Keratinocyte (primary cell): ENCODE measurements around the gene PRSS50. TPM values are rescaled to one million over a fixed set of nuclear protein-coding genes. Genes with fewer than 3 reads are reported as not detected.

Experiments
- DNase-seq: peaks from one replicate; pipeline ENCODE4 v3.0.0-alpha.2; 2011; ENCODE audit warnings: low read depth, missing footprints, low spot score
- FAIRE-seq: peaks from 2 replicates; lab custom pipeline; 2011; peaks lifted over from hg19 to GRCh38; lab: Jason Lieb, UNC
- H2AFZ ChIP-seq: 2 replicates; pipeline ENCODE4 v1.6.0; 2012; ENCODE audit warnings: low read length, control low read depth, inconsistent platforms; ENCODE audit not compliant: control insufficient read depth
- H3K27ac ChIP-seq: 2 replicates; pipeline ENCODE4 v1.5.1; 2011; ENCODE audit warnings: low read length; ENCODE audit not compliant: control insufficient read depth, insufficient read depth
- H3K27me3 ChIP-seq: 3 replicates; pipeline ENCODE4 v1.6.0; 2011; ENCODE audit warnings: low read length; ENCODE audit not compliant: control insufficient read depth, insufficient read depth; ENCODE audit errors: extremely low read depth
- H3K36me3 ChIP-seq, 2 experiments: 2 replicates in 1 of 2; 3 replicates in 1 of 2; pipeline ENCODE4 v1.5.1; 2011; ENCODE audit warnings: low read length in 2 of 2, mild to moderate bottlenecking in 1 of 2; ENCODE audit not compliant: control insufficient read depth in 2 of 2, insufficient read depth in 2 of 2; ENCODE audit errors: extremely low read depth in 1 of 2
- H3K4me1 ChIP-seq: 3 replicates; pipeline ENCODE4 v1.5.1; 2011; ENCODE audit warnings: low read length; ENCODE audit not compliant: control insufficient read depth, insufficient read depth; ENCODE audit errors: extremely low read depth
- H3K4me2 ChIP-seq: 3 replicates; pipeline ENCODE4 v1.6.0; 2011; ENCODE audit warnings: low read depth, low read length; ENCODE audit not compliant: control insufficient read depth, insufficient read depth; ENCODE audit errors: extremely low read depth
- H3K4me3 ChIP-seq, 3 experiments: fragments of 200-600 bp in 1 of 3; sonication (generic) in 1 of 3; 2 replicates in 2 of 3; 3 replicates in 1 of 3; pipeline ENCODE4 v1.5.1; 2011 to 2016; ENCODE audit warnings: low read length in 3 of 3, mild to moderate bottlenecking in 3 of 3, control low read depth in 2 of 3, inconsistent platforms in 1 of 3, low read depth in 1 of 3, mixed read lengths in 1 of 3, mixed run types in 1 of 3, moderate library complexity in 1 of 3; ENCODE audit not compliant: control insufficient read depth in 2 of 3, insufficient read depth in 2 of 3; ENCODE audit errors: extremely low read depth in 1 of 3
- H3K79me2 ChIP-seq: 2 replicates; pipeline ENCODE4 v1.6.0; 2012; ENCODE audit warnings: low read length; ENCODE audit not compliant: control insufficient read depth, insufficient read depth
- H3K9ac ChIP-seq: 3 replicates; pipeline ENCODE4 v1.6.0; 2011; ENCODE audit warnings: low read length; ENCODE audit not compliant: control insufficient read depth, insufficient read depth; ENCODE audit errors: extremely low read depth
- H3K9me1 ChIP-seq: 3 replicates; pipeline ENCODE4 v1.6.0; 2011; ENCODE audit warnings: low read length; ENCODE audit not compliant: control insufficient read depth, insufficient read depth; ENCODE audit errors: extremely low read depth
- H3K9me3 ChIP-seq: 2 replicates; pipeline ENCODE4 v1.5.1; 2012; ENCODE audit warnings: low read depth, low read length; ENCODE audit not compliant: control insufficient read depth
- H4K20me1 ChIP-seq: 3 replicates; pipeline ENCODE4 v1.6.0; 2011; ENCODE audit warnings: low read length; ENCODE audit not compliant: control insufficient read depth, insufficient read depth; ENCODE audit errors: extremely low read depth
- CTCF ChIP-seq, 3 experiments: IDR thresholded peaks in 1 of 3; conservative IDR thresholded peaks in 1 of 3; optimal IDR thresholded peaks in 1 of 3; 2 replicates in 2 of 3; 3 replicates in 1 of 3; pipeline versions ENCODE3 to v1.5.1; 2011; ENCODE audit warnings: low read length in 3 of 3, mild to moderate bottlenecking in 3 of 3, moderate library complexity in 2 of 3, control low read depth in 1 of 3, inconsistent platforms in 1 of 3; ENCODE audit not compliant: insufficient read depth in 2 of 3; ENCODE audit errors: extremely low read depth in 1 of 3
- EZH2 ChIP-seq: IDR thresholded peaks from one replicate; pipeline ENCODE4 v1.6.1; 2012; ENCODE audit warnings: inconsistent platforms, mild to moderate bottlenecking, low read length, moderate library complexity
- dilution Hi-C: fragments of 300-500 bp; cut with MboI; formaldehyde crosslinking; loops from one replicate; pipeline ENCODE4 v1.7.0; 2020; ENCODE audit warnings: low sequenced_read_pairs; ENCODE audit not compliant: extremely low pct_ligation_motif_present
- polyA plus RNA-seq, 5 experiments: library from polyadenylated mRNA; depleted of rRNA in 3 of 5; stranded (reverse) in 3 of 5; stranded (forward) in 1 of 5; unstranded in 1 of 5; fragments of >200 nt; gene quantifications; 1 replicate in 1 of 5; 2 replicates in 3 of 5; 3 replicates in 1 of 5; pipeline versions ENCODE4 v1.2.1 to v1.2.3, GENCODE V29; 2011 to 2012; ENCODE audit warnings: missing spikeins in 2 of 5, low read depth in 1 of 5, low replicate concordance in 1 of 5

The PRSS50 gene
- polyA plus RNA-seq, 1 donor (not counting 4 experiments of a cell fraction or from before 2014, with no cell fraction given), result not detected

- FAIRE-seq (no peak), DNase-seq (no peak)
- H3K79me2 ChIP-seq, result no peaks in the 10 kb centered on the region
- TF ChIP-seq EZH2 (no peak), CTCF (optimal IDR thresholded peaks at IDR 0.05 in 1 of 3, IDR thresholded peaks at IDR 0.05 in 1 of 3, conservative IDR thresholded peaks at IDR 0.05 in 1 of 3; ENCODE audit: extremely low read depth in 1 of 3, insufficient read depth in 2 of 3, low read length in 3 of 3) (no peak)
- H3K4me3 ChIP-seq, result no peak overlapping the region
- H3K4me2 ChIP-seq, result no peak overlapping the region
- no peaks in the 10 kb centered on the region for H3K4me1 ChIP-seq
- H3K36me3 ChIP-seq, result no peaks in the 10 kb centered on the region
- no peak overlapping the region for H2AFZ ChIP-seq
- no peak overlapping the region for H3K27ac ChIP-seq
- no peaks in the 10 kb centered on the region for H3K9me3 ChIP-seq
- dilution Hi-C loops, result no loop called here
- H3K27me3 ChIP-seq, result peaks cover 20% of the 10 kb centered on the region
- H3K9ac ChIP-seq, result no peak overlapping the region
- H3K9me1 ChIP-seq, result no peaks in the 10 kb centered on the region
- no peaks in the 10 kb centered on the region for H4K20me1 ChIP-seq
Measured at GRCh38 chr3:46706771-46707582, 10.7 kb downstream of the PRSS50 start.

GRCh38 chr3:46705751-46706552, 11.7 kb downstream of the PRSS50 start:
- no peak overlapping the region for H3K9ac ChIP-seq
- H3K4me2 ChIP-seq, result no peak overlapping the region
- no peak overlapping the region for H3K4me3 ChIP-seq
- DNase-seq (no peak), FAIRE-seq (no peak)
- no peaks in the 10 kb centered on the region for H4K20me1 ChIP-seq
- no peaks in the 10 kb centered on the region for H3K36me3 ChIP-seq
- H3K9me3 ChIP-seq, result no peaks in the 10 kb centered on the region
- no peaks in the 10 kb centered on the region for H3K79me2 ChIP-seq
- peaks cover 27% of the 10 kb centered on the region for H3K27me3 ChIP-seq
- dilution Hi-C loops, result no loop called here
- TF ChIP-seq EZH2 (no peak), CTCF (optimal IDR thresholded peaks at IDR 0.05 in 1 of 3, IDR thresholded peaks at IDR 0.05 in 1 of 3, conservative IDR thresholded peaks at IDR 0.05 in 1 of 3; ENCODE audit: extremely low read depth in 1 of 3, insufficient read depth in 2 of 3, low read length in 3 of 3) (peak in 1 of 3 experiments; percentile 15)
- H3K27ac ChIP-seq, result no peak overlapping the region
- H3K9me1 ChIP-seq, result no peaks in the 10 kb centered on the region
- H3K4me1 ChIP-seq, result no peaks in the 10 kb centered on the region
- H2AFZ ChIP-seq, result no peak overlapping the region
